ENCODE measurements around the gene FAM53A.
"Not testable (repeated sequence)": the region's sequence is repeated elsewhere in the genome, so short reads cannot be mapped to it uniquely, and the experiment has no call there.

The FAM53A gene

GRCh38 chr4:1607436-1608195, 76.5 kb downstream of the FAM53A start:
- DNase-seq (ENCODE audit: low spot score): not testable (repeated sequence)

GRCh38 chr4:1604706-1605205, 79.4 kb downstream of the FAM53A start:
- no peak for DNase-seq (ENCODE audit: low spot score)

GRCh38 chr4:1604181-1604705, 79.9 kb downstream of the FAM53A start:
- DNase-seq (ENCODE audit: low spot score): no peak

GRCh38 chr4:1603413-1604135, 80.5 kb downstream of the FAM53A start:
- DNase-seq (ENCODE audit: low spot score): no peak

- no peak for DNase-seq (ENCODE audit: low spot score)
Observed at GRCh38 chr4:1602655-1603412, 81.3 kb downstream of the FAM53A start.

GRCh38 chr4:1601852-1602654, 82.1 kb downstream of the FAM53A start:
- DNase-seq (ENCODE audit: low spot score): no peak

- no peak for DNase-seq (ENCODE audit: low spot score)
Observed at GRCh38 chr4:1601533-1601835, 82.6 kb downstream of the FAM53A start.

GRCh38 chr4:1600811-1601532, 83.1 kb downstream of the FAM53A start:
- DNase-seq (ENCODE audit: low spot score): no peak

GRCh38 chr4:1600211-1600780, 83.8 kb downstream of the FAM53A start:
- no peak for DNase-seq (ENCODE audit: low spot score)

- DNase-seq (ENCODE audit: low spot score): no peak
Observed at GRCh38 chr4:1599491-1600210, 84.5 kb downstream of the FAM53A start.

GRCh38 chr4:1599026-1599481, 85.1 kb downstream of the FAM53A start:
- no peak for DNase-seq (ENCODE audit: low spot score)

- DNase-seq (ENCODE audit: low spot score): no peak
Observed at GRCh38 chr4:1598206-1599025, 85.7 kb downstream of the FAM53A start.

- DNase-seq (ENCODE audit: low spot score): no peak
Observed at GRCh38 chr4:1597021-1597931, 86.8 kb downstream of the FAM53A start.

- DNase-seq (ENCODE audit: low spot score): no peak
Observed at GRCh38 chr4:1596393-1596792, 87.7 kb downstream of the FAM53A start.

- no peak for DNase-seq (ENCODE audit: low spot score)
Observed at GRCh38 chr4:1595789-1596325, 88.3 kb downstream of the FAM53A start.

- DNase-seq (ENCODE audit: low spot score): no peak
Observed at GRCh38 chr4:1594871-1595788, 89.0 kb downstream of the FAM53A start.
